KBM-7 (cell line): ENCODE measurements around the gene SPX.

ENCODE experiments used
- DNase-seq: peaks from one replicate; pipeline ENCODE4 v3.0.0-alpha.2; 2015
- in situ Hi-C: fragments of 300-500 bp; cut with MboI; formaldehyde crosslinking; loops from 2 replicates; pipeline ENCODE4 v1.14.3; 2020; ENCODE audit warnings: low sequenced_read_pairs, low pct_unique_long_range_greater_than_20kb, mixed read lengths

The SPX gene

DNA sequence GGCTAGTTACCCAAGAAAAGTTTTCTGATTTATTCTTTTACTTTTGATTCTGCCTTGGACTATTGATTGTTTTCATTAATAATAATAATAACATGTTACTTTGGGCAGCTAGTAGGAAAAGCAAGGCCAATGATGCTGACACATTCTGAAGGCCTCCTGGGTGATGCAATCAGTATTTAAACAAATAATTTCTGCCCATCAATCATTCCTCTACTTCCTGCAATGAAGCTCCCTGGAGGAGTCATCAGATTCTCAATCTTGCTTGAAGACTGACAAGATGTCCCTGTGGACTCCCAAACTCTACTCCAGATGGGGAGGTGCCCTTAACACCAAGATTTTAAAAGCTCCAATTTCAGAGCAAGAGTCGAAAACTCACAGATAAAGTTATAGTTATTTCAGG, at the start of gene SPX:
SPX (plus strand) TSS at position 244 of the 400 bp plus-strand sequence. CDS start 177 bp downstream, outside the sequence.
- DNase-seq, result no peak

DNA sequence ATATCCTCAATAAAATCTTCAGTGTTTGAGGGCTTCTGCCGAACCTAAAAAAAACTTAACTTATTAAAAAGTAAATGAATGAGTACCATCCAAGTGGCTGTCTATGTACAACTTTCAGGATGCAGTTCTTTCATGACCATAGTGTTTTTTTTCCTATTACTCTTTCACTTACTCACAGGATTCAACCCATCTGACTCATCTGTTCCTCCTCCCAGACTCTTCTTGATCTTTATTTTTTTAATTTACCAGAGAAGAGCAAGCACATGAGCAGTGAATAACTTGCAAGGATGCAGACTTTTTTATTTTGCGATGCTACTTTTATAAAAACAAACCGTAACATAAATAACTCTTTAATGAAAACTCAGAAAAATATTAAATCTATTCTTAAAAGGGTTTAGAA, 49.1 kb upstream of the SPX start:
- in situ Hi-C loops, result no loop called here
- no peak for DNase-seq

More for the DNA sequence above, at the start of gene SPX:
- in situ Hi-C loops, result no loop called here

GRCh38 chr12:21478756-21479455, 47.2 kb upstream of the SPX start:
- in situ Hi-C loops, result no loop called here
- DNase-seq, result no peak

GRCh38 chr12:21483531-21483930, 42.6 kb upstream of the SPX start:
- no peak for DNase-seq
- in situ Hi-C loops, result no loop called here

- no peak for DNase-seq
- in situ Hi-C loops, result no loop called here
These were observed 40.1 kb upstream of the SPX start for GRCh38 chr12:21485998-21486397.

DNA sequence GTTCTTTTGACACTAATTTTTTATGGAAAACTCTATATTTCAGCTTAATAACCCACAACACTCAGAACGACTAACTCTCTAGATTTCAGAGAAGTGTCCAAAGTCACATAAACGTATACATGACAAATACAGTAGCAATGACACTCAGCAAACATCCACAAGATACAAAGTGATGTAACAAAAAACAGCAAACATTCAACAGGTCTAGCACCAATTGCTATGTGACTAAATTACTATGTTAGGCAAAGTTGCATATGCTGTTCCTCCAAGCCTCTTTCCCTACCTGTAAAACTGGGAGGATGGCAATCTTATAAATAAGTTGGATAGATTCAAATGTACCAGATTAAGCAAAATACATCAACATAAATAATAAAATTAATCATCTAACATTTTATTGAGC, 26.3 kb upstream of the SPX start:
- DNase-seq, result no peak
- in situ Hi-C loops, result no loop called here

DNA sequence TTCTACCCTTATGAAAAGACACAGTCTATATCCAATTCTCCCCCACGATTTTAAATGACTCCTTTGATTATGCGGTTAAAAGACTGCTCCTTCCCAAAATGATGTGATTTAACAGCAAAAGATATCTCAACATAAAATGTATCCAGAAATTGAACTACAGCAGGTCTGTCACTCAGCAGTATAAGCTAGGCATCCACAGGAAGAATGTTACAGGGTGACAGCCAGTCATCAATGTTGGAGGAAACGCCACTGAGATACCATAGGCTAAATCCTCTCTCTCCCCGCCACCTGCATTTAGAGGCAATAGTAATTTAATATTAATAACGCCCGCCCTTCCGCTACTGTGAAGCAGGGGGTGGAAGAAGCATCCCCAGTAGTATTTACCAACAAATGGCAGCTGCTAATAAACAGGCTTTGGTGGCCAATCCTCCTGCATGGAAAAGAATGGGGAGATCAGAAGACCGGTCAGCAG, 25.3 kb upstream of the SPX start:
- in situ Hi-C loops, result no loop called here
- no peak for DNase-seq

DNA sequence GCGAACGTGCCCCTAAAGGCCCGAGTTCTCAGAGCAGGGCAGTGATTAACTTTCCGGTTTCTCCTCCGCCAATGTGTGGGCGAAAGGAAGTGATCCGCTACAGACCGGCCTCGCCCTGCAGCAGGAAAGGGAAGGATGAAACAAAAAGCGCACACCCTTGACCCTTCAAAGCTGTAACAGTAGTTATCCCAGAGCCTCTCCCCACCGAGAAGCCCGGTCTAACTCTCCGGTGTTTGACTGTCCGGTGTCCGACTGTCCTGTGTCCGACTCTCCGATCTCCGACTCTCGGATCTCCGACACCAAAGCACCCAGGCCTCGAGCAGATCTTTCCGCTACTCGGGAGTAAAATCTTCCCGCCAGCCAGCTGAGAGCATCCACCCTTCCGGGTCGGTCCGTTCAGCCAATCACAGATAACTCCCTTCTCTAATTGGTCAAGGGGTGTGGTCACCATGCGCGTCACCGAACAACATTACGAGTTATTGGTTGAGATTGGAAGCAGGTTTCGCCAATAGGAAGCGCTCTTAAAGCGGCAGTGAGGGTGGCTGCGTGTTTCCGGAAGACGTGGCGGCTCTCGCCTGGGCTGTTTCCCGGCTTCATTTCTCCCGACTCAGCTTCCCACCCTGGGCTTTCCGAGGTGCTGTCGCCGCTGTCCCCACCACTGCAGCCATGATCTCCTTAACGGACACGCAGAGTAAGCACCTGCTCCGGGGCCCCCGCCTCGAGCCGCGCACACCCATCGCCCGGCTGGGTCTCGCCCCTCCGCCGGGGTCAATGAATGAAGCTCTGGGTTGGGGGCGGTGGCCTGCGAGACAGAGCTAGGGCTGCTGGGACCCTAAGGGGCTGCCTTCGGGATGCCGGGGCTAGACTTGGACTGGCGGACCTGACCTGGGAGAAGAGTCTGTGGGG, 24.6 kb upstream of the SPX start, which contains the start of the genes GOLT1B and RECQL:
GOLT1B (plus strand) TSS at position 532 of the 906 bp plus-strand sequence; CDS start at position 667, 135 bp downstream.
RECQL (minus strand) TSS at position 378 of the 906 bp plus-strand sequence. CDS start 2,065 bp downstream, outside the sequence.
- in situ Hi-C loops, result no loop called here
- DNase-seq, result peak; percentile 98

- DNase-seq, result no peak
- in situ Hi-C loops, result no loop called here
These were observed 24.0 kb upstream of the SPX start for GRCh38 chr12:21502164-21502496.

DNA sequence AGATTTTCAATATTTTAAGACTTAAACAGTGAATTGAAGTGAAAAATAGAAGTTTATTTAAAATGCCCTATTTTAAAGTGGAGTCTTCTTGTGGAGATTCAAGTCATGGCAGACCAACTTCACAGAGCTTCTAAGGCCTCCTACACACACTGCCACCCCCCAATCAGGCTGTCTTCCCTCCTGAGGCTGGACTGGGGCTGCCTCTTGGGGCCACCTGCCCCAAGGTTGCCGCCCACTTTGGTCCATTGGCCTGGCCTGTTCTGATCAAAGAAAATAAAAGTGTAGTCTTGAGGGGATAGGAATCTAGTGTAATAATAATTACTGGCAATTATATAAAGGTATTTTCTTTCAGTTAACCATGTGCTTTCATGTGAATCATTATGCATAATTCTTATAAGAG, 23.2 kb upstream of the SPX start:
- in situ Hi-C loops, result no loop called here
- no peak for DNase-seq

DNA sequence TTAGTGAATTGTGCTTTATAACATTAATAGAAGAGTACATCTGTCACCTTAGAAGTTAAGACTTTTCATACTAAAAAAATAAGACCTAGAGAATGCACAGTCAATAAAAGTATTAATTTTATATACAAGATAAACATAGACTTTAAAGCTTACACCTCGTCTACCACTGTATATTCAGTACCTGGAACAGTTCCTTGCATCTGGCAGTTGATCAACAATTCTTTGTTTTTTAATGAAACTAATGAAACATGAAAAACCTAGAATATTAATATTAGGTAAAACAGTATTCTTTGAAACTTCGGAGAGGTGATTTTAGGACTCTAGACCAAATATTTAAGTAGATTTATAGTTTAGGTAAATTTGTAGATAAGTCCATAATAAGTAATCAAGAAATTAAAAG, 20.2 kb upstream of the SPX start:
- in situ Hi-C loops, result no loop called here
- DNase-seq, result no peak

DNA sequence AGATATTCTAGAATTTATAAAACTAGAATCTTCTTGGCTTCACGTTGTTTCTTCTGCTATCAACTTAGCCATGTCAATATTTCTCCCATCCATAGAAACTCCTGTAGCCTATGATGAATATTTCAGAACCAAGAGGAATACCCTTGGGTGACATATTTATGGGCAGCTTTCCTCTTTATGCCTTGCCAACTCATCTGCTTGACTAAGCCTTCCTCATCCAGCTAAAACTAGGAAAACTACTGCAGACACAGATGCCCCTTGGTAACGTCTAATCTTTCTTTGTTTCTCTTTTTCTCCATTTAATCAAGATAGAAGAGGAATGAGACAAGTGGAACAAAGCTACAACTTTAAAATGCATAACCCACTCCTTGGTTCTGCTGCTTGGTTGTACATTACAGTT, 18.2 kb upstream of the SPX start:
- in situ Hi-C loops, result no loop called here
- no peak for DNase-seq

DNA sequence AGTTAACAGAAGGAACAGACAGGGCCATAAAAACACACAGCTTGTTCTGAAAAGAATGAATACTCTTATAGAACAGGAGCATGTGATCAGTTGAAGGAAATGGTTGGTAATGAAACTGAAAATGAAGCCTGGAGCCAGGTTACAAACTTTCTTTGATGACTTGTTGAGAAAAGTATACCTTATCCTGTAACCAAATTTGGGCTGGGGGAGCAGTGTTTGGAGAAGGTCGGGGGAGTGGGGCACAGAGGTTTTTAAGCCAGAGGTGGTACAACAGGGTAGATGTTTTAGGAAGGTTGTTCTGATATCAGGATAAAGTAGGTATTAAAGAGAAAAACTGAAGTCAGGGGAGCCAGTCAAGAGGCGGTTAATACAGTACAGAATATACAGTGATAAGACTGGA, 16.3 kb upstream of the SPX start:
- no peak for DNase-seq
- in situ Hi-C loops, result no loop called here

GRCh38 chr12:21516281-21516680, 9.8 kb upstream of the SPX start:
- in situ Hi-C loops, result no loop called here

DNA sequence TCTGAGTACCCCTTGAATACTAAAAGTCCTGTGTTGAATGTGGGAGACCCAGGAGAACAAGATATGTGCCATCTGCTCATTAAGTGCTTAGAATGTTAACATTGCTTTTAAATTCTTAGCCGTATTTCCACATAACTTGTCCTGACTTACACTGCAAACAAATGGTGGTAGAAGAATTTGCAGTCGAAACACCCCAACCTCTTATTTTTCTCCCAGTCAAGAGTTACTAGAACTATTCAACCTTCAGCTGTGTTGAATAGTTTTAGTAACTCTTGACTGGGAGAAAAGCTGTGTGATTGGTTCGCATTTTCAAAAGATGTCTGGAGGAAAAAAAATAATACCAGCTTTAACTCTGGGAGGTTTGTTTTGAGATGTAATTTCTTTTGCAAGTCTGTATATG, 7.6 kb upstream of the SPX start:
- in situ Hi-C loops, result no loop called here
- DNase-seq, result no peak

More at GRCh38 chr12:21516281-21516680, 9.8 kb upstream of the SPX start:
- no peak for DNase-seq

GRCh38 chr12:21521541-21521940, 4.6 kb upstream of the SPX start:
- in situ Hi-C loops, result no loop called here
- DNase-seq, result no peak

GRCh38 chr12:21523148-21523547, 2.9 kb upstream of the SPX start:
- in situ Hi-C loops, result no loop called here

GRCh38 chr12:21526721-21527345, 737 bp downstream of the SPX start:
- no peak for DNase-seq
- in situ Hi-C loops, result no loop called here

More at GRCh38 chr12:21523148-21523547, 2.9 kb upstream of the SPX start:
- DNase-seq, result no peak

GRCh38 chr12:21527451-21528180, 1.5 kb downstream of the SPX start:
- in situ Hi-C loops, result no loop called here
- peak; percentile 53 for DNase-seq
